GM19099 (cell line): ENCODE measurements around the gene TM4SF4.

ENCODE experiments used
- POLR2A ChIP-seq: IDR thresholded peaks from 3 replicates; pipeline ENCODE4 v1.6.1; 2011; ENCODE audit warnings: low read depth; ENCODE audit not compliant: insufficient read length; ENCODE audit errors: extremely low read depth

The TM4SF4 gene, protein sequence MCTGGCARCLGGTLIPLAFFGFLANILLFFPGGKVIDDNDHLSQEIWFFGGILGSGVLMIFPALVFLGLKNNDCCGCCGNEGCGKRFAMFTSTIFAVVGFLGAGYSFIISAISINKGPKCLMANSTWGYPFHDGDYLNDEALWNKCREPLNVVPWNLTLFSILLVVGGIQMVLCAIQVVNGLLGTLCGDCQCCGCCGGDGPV

DNA sequence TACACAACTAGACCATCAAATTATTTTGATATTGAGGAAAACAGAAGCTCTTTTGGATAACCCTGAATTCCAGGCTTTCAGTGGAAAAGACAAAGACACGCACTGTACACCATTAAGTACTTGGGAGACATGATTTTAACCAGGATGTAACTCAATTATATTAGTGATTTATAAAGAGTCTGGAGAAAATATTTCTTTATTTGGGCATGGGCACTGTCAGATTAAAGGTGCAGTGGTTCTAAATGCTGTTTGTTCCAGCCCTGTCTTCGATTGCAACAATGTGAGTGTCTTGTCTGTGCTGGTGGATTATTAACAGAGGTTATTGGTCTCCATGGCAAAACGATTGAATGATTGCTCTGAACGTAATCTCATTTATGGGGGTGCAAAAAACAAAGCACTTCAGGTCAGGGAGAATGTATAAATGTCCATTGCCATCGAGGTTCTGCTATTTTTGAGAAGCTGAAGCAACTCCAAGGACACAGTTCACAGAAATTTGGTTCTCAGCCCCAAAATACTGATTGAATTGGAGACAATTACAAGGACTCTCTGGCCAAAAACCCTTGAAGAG lies at the start of gene TM4SF4:
Gene TM4SF4, plus strand, starts transcription at position 448 of the 568 bp plus-strand sequence. CDS start 181 bp downstream, outside the sequence.
- no peak for TF ChIP-seq POLR2A

DNA sequence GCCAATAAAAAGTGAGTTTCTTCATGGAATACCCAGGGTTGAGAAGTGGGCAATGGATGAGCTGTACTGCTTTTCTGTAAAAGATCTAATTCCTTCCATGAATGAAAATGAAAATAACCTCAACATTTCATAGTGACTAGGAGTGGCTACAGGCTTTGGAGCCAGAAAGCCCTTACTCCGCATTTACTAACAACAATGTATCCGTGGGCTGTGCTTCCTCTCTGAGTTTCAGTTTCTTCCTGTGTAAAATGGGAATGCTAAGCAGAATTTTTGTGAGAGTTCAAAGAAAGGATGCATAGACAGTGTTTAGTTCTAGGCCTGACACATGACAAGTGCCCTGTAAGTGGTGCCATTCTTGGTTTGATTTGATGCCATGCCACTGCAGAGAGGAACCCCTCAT lies 49.6 kb upstream of the TM4SF4 start:
- TF ChIP-seq POLR2A, result no peak

DNA sequence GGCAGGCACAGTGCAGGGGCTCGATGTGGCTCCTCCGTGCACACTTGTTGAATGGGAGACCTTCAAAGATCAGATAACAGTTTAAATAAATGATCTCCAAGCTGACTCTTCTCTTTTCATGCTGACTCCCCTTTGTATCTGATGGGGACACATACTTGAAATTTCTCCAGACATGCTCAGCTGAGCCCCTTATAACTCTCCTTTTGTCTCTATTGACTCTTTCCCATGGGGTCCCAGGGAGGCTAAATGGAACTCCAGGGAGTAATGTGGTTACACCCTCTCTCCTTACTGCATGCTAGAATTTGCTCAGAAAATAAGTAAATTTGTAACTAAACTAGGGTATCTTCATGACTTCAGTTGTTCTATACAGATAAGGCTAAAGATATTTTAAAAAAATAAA lies 48.2 kb upstream of the TM4SF4 start:
- TF ChIP-seq POLR2A, result no peak

DNA sequence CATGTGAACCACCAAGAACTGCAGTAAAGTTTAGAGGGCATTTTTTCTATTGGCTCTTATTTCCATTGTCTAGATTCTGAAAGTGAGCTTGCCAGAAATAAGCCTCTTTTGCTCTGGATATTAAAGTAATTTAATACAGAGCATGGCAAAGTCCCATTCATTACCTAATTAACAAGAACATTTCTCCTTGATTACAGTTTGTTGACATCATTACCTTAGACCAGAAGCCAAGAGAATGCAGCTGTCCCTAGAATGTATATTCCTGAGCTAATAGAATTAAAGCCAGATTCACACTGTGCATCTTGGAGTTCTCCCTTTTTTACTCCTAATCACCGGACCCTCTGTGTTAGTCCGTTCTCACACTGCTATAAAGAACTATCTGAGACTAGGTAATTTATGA lies 46.4 kb upstream of the TM4SF4 start:
- no peak for TF ChIP-seq POLR2A

DNA sequence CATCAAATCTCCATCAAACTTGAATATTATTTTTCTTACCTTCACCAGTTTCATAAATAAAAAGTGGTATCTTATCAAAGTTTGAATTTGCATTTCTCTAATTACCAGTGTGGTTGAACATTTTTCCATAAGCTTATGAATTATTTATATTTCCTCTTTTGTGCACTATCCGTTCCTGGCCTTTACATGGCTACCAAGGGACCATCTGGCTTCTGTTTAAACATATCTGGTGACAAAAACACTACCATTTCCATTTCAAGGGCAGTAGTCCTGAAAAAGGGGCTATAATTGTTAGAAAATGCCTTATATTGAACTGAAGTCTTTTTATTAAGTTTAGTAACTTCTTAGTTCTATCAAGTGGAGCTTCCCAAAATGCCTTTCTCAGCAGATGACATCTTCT lies 44.3 kb upstream of the TM4SF4 start:
- no peak for TF ChIP-seq POLR2A

DNA sequence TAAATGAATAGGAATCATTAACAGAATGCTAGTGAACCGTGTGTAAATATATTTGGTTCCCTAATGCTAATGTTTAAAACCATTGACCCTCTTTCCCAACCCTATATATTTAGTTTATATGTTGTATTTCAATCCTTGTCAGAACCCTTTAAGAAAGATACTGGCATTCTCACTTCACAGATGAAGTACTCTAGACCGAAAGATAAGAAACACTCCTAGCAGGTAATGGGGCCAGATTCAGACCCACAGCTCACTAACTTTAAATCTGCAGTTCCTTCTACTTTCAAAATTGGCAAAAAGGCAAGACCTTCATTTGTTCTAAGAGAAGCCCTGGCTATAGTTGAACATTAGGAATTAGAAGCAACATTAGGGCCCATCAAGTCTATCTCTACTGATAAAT lies 42.3 kb upstream of the TM4SF4 start:
- no peak for TF ChIP-seq POLR2A

DNA sequence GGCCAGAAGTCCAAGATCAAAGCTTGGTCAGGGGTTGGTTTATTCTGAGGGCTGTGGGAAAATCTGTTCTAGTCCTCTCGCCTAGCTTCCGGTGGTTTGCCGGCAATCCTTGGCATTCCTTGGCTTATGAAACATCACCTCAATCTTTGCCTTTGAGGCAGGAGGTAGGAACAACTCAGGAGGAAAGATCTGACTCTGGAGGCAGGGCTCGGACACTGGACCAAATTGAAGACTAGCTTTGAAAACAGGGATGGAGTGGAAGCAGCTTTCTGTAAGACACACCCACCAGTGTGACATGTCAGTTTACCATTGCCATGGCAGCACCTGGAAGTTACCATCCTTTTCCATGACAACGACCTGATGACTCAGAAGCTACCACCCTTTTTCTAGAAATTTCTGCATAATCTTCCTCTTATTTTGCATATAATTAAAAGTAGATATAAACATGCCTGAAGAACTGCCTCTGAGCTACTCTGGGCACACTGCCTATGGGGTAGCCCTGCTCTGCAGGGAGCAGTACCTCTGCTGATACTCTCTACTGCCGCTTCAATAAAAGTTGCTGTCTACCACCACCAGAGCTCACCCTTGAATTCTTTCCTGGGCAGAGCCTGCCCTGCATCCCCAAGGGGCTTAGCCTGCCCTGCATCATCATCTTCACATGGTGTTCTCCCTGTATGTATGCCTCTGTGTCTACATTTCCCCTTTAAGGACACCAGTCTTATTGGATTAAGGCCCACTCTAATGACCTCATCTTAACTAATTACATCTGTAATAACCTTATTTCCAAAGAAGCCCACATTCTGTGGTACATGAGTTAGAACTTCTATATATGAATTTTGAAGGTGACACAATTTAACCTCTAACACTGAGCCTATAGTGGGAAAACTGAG lies 38.3 kb upstream of the TM4SF4 start:
- TF ChIP-seq POLR2A, result no peak

DNA sequence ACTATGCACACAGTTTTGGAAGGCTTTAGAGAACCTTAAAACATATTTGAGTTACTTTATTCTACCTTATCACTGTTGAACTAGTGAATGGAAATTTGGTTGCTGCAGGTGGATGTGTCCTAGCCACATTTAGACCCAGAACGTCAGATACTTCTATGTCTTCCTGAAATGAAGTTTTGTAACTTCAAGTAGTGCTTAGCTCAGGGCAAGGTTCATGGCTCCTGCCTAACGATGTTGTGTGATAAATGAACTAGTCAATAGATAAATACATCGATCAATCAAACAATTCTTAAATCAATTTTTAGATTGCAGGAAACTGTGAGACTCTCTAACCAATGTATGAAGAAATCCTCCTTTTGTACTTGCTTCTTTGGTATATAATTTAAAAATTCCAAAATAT lies 37.2 kb upstream of the TM4SF4 start:
- no peak for TF ChIP-seq POLR2A

DNA sequence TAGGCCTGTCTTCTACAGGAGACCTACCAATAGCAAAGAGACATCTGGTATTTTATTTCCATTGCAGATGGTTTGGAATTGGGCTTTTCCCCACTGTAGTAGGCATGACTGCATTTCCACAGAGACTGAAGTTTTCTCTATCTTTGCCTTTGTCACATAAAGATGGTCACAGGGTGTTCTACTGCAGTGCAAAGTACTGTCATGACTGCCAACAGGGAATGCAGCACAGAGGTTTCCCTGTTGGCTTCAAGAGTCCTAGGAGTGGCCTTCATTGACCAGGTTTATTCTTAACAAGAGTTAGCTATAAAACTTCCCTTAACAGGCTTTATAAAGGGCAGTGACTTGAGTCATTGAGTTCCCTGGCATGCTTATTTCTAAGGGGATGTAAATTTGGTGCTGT lies 36.8 kb upstream of the TM4SF4 start:
- TF ChIP-seq POLR2A, result no peak

DNA sequence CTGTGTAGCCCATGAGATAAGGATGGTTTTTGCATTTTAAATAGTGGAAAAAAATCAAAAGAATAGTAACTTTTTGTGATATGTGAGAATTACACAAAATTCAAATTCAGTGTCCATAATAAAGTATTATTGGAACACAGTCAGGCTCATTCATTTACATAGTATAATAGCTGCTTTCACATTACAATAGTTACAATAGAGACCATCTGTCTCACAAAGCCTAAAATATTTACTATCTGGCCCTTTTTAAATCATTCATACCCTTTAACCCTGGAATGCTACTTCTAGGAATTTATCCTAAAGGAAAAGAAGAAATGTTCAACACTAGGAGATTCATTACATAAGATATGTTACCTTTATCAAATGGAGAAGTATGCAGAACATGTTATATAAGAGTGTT lies 35.5 kb upstream of the TM4SF4 start:
- TF ChIP-seq POLR2A, result no peak

DNA sequence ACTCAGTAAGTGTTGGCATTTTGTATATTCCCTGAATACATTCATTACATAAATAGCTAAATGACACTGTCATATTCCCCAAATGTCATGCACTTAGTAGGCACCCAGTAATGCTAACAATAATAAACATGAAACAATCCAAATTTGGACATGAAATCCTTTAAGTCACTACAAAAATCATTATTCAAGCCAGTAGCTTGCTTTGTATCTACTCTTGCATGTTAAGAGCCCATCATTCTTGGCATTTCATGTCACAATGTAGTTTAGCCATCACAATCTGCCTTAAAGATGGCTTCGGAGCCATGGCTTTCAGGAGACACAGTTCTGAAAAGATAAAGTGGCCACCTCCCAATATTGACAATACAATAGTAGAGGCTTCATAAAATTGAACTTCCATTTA lies 32.9 kb upstream of the TM4SF4 start:
- TF ChIP-seq POLR2A, result no peak

DNA sequence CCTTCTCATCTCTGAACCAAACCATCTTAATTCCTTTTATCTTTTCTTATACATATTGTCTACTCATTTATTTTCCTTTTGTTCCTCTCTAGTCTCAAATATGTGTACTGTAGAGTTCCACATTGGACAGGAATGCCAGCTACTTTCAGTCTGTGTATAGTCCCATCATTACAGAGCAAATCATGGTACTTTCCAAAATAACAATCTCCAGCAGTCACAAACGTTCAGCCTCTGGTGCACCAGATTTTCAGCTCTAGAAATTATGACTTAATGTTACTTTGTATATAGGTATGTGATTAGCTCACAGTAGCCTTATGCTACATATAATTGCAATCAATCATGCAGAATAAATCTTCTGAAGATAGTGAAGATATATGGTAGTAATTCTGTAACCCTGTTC lies 32.5 kb upstream of the TM4SF4 start:
- no peak for TF ChIP-seq POLR2A

DNA sequence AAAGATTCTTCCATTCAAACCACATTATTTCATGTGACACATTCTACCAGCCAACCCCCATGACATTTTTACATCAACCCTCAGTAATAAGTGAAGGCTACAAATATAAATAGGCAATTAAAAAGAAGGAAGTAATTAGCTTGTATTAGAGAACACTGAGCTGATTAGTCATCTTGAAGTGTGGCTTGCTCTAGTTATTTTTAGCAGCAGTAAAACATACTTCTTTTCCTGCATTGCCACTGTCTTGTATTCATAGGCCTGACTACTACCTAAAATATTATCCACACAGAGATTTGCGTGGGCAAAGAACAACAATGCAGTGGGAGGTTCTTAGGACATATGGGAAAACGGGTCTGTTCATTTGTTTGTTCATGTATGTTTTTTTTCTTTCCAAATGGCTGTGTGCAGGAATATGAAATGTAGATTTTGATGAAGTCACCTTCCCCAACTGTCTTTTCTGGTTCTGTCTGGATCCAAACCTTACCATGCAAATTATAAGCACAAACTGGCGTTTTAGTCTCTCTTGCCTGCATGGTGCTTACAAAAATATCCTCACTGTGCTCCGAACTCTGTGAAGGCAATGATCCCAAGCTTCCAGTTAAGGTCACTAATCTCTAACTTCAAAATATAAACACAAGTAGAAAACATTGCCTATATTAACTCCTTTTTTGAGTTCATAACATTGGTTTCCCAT lies 31.5 kb upstream of the TM4SF4 start:
- no peak for TF ChIP-seq POLR2A

DNA sequence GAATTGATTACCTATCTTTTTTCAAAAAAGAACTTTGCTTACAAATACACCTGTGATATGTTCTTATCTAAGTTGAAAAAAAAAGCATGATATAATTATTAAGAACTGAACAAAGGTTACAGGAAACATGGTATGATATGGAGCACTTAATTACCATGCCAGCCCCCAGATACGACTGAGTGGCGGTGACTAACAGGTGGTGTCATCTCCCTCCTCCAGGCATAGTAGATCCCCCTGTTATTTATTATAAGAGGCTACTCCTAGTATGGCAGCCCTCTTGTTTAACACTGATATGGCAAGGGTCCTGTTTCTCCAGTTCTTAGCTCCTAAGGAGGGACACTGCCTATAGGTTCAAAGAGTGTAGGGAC lies 31.0 kb upstream of the TM4SF4 start:
- no peak for TF ChIP-seq POLR2A

DNA sequence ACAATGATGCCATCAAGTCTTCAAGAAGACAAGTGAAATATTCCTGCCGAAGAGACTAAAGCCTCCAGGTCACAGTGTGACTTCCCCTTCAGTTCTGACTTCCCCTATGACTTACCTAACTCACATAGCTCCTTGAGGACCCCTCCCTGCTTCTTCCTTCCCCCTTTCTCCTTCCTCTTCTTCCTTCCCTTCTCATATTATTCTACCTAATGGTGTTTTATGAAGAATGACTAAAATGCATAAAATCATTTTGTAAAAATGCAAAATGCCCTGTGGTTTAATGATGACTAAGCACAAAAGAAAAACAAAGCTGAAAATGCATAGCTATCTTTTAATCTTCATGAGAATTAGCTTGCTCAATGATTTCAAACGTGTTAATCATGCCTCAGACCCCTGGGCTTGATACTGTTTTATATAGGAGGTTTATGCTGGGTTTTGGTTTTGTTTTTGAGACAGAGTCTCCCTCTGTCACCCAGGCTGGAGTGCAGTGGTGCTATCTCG lies 26.1 kb upstream of the TM4SF4 start:
- no peak for TF ChIP-seq POLR2A
